Measurements from ENCODE around the gene FCF1.
A peak's percentile ranks its signal among the peaks of the same experiment; 100 is the strongest.

The FCF1 gene

DNA sequence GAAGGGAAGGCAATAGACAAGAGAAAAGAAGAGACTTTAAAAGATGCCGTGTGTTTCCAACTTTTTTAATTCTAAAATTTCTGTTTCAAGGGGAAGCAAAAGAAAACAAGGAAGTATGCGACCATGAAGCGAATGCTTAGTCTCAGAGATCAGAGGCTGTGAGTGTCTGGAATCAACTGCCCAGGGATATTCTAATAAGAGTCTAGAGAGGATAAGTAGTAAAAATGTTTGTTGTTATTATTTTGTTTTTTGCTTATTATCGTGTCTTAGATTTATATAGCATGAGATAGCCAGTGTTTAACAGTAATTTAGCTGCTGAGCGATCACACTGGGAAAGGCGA is 421 bp downstream of the FCF1 start:
- H3K9ac ChIP-seq (ENCODE audit: low read length) = peak overlapping the region; percentile 64
- peak overlapping the region; percentile 57 for H3K4me2 ChIP-seq (ENCODE audit: low read depth, low read length)
- H3K27ac ChIP-seq (ENCODE audit: low read length) = no peak overlapping the region
- no peak for DNase-seq
- peak overlapping the region; percentile 90 for H3K4me3 ChIP-seq (ENCODE audit: low read length)
- TF ChIP-seq EZH2 (optimal IDR thresholded peaks at IDR 0.05; ENCODE audit: low read depth, low read length) (no peak), CTCF (IDR thresholded peaks at IDR 0.05; ENCODE audit: low read length) (no peak), EZH2phosphoT487 (IDR thresholded peaks at IDR 0.05; ENCODE audit: low read length) (no peak)
- H3K4me1 ChIP-seq (ENCODE audit: low read length) = no peaks in the 10 kb centered on the region
- H3F3A ChIP-seq (ENCODE audit: insufficient read depth, low read length) = no peaks in the 10 kb centered on the region
- H3K27me3 ChIP-seq (replicated peaks; ENCODE audit: insufficient read depth, low read length) = no peaks in the 10 kb centered on the region
- H3K36me3 ChIP-seq (replicated peaks; ENCODE audit: insufficient read depth, low read length) = no peaks in the 10 kb centered on the region
- peak overlapping the region; percentile 81 for H2AFZ ChIP-seq (ENCODE audit: low read length)
- peaks cover 52% of the 10 kb centered on the region for H3K79me2 ChIP-seq (ENCODE audit: low read length)
- H4K20me1 ChIP-seq (ENCODE audit: insufficient read depth, low read length) = no peaks in the 10 kb centered on the region
- no peaks in the 10 kb centered on the region for H3K9me3 ChIP-seq (replicated peaks; ENCODE audit: insufficient read depth, low read length)
- no peaks in the 10 kb centered on the region for H3K9me2 ChIP-seq (replicated peaks; ENCODE audit: insufficient read depth, low read length)

- Histone ChIP-seq H3K36me3 (replicated peaks; ENCODE audit: insufficient read depth, low read length) (no peaks in the 10 kb centered on the region), H3K4me2 (ENCODE audit: low read depth, low read length) (no peak overlapping the region), H3K27me3 (replicated peaks; ENCODE audit: insufficient read depth, low read length) (no peaks in the 10 kb centered on the region), H3K9me2 (replicated peaks; ENCODE audit: insufficient read depth, low read length) (no peaks in the 10 kb centered on the region), H3K27ac (ENCODE audit: low read length) (no peak overlapping the region), H3K4me3 (ENCODE audit: low read length) (no peak overlapping the region), H3K79me2 (ENCODE audit: low read length) (no peaks in the 10 kb centered on the region), H3F3A (ENCODE audit: insufficient read depth, low read length) (no peaks in the 10 kb centered on the region), H3K9me3 (replicated peaks; ENCODE audit: insufficient read depth, low read length) (no peaks in the 10 kb centered on the region), H3K9ac (ENCODE audit: low read length) (no peak overlapping the region), H3K4me1 (ENCODE audit: low read length) (no peaks in the 10 kb centered on the region), H2AFZ (ENCODE audit: low read length) (no peak overlapping the region), H4K20me1 (ENCODE audit: insufficient read depth, low read length) (no peaks in the 10 kb centered on the region)
- DNase-seq = no peak
- TF ChIP-seq EZH2phosphoT487 (IDR thresholded peaks at IDR 0.05; ENCODE audit: low read length) (no peak), CTCF (IDR thresholded peaks at IDR 0.05; ENCODE audit: low read length) (no peak), EZH2 (optimal IDR thresholded peaks at IDR 0.05; ENCODE audit: low read depth, low read length) (no peak)
Measured at GRCh38 chr14:74720526-74720925, 7.6 kb downstream of the FCF1 start.

- Histone ChIP-seq H3K9me2 (replicated peaks; ENCODE audit: insufficient read depth, low read length) (no peaks in the 10 kb centered on the region), H3K4me2 (ENCODE audit: low read depth, low read length) (no peak overlapping the region), H3K4me3 (ENCODE audit: low read length) (no peak overlapping the region), H3F3A (ENCODE audit: insufficient read depth, low read length) (no peaks in the 10 kb centered on the region), H3K9ac (ENCODE audit: low read length) (no peak overlapping the region), H2AFZ (ENCODE audit: low read length) (no peak overlapping the region), H4K20me1 (ENCODE audit: insufficient read depth, low read length) (no peaks in the 10 kb centered on the region), H3K27me3 (replicated peaks; ENCODE audit: insufficient read depth, low read length) (no peaks in the 10 kb centered on the region), H3K27ac (ENCODE audit: low read length) (no peak overlapping the region), H3K79me2 (ENCODE audit: low read length) (no peaks in the 10 kb centered on the region), H3K4me1 (ENCODE audit: low read length) (no peaks in the 10 kb centered on the region), H3K36me3 (replicated peaks; ENCODE audit: insufficient read depth, low read length) (no peaks in the 10 kb centered on the region), H3K9me3 (replicated peaks; ENCODE audit: insufficient read depth, low read length) (no peaks in the 10 kb centered on the region)
- no peak for DNase-seq
- no peak for TF ChIP-seq EZH2phosphoT487 (IDR thresholded peaks at IDR 0.05; ENCODE audit: low read length)
- no peak for TF ChIP-seq EZH2 (optimal IDR thresholded peaks at IDR 0.05; ENCODE audit: low read depth, low read length)
- no peak for TF ChIP-seq CTCF (IDR thresholded peaks at IDR 0.05; ENCODE audit: low read length)
Measured at GRCh38 chr14:74723134-74723533, 10.2 kb downstream of the FCF1 start.
